SW480 (cell line): ENCODE results near the gene ZNF609.
"Not testable (repeated sequence)": the region's sequence is repeated elsewhere in the genome, so short reads cannot be mapped to it uniquely, and the experiment has no call there.

ENCODE experiments used
- DNase-seq: peaks from one replicate; pipeline ENCODE4 v3.0.0-alpha.2; 2016; ENCODE audit warnings: low spot score

ZNF609 gene

DNA sequence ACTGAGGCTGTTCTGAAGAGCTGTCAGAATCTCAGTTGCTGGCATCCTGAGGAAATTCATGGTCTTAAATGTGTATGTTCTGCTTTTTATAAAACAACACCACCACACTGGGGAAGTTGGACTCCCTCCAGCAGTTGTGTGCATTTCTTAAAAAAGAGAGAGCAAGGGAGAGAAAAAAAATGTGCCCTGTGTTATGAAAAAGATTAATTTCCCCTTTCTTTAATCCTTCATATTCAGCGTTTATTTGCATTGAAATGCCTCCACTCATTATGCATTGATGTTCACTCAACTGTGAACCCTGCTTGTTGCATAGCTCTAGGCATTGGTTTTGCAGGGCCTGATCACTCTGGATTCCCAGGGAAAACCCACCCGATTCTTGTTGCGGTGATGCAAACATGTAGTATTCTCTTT, 4.4 kb upstream of the ZNF609 start:
- no peak for DNase-seq

DNA sequence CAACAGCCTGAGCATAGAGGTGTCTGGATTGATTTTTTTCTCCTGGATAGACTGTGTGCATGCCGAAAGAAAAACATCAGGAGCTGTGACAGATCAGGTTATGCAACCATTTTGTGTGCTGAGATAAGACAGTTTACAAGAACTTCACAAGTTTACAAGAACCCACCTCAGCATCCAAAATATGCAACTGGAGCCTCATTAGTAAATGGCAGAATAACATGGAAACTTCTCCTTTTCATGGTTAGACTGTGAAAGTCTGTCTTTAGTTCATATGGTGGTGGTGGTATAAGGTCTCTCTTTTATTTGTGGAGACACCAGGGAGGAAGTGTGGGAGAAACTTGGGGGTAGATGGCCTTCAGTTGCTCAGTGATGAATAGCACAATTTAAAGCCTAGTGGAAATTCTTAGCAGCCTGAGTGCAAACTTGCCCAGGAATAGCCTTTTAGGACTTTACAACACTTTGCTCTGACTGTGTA, 3.7 kb upstream of the ZNF609 start:
- DNase-seq = no peak

- no peak for DNase-seq
Measured at GRCh38 chr15:64459066-64459781, 1.2 kb upstream of the ZNF609 start.

- DNase-seq = peak; percentile 80
Measured at GRCh38 chr15:64460724-64461720, 644 bp downstream of the ZNF609 start.

DNA sequence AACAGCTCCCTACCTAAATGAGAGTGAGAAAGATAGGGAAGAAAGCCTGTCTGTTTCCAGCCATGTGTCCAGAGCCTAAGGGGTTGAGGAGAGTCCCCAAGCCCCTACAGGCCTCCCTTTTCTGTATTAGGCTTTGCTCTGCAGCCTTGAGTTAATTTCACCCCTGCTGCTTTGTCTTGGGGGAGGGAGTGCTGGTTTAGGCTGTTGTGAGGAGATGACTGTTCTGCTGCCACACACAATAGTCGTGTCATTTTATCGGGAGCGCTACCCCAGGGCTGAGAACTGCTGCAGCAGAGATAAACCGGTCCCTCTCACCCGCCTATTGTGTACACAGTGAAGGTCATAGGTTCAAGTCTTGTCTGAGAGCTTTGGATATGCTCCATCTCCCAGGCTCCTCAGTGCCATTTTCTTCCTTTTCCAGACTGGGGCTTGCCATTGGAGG, 1.4 kb downstream of the ZNF609 start:
- DNase-seq = no peak

- no peak for DNase-seq
Measured at GRCh38 chr15:64462492-64462891, 2.1 kb downstream of the ZNF609 start.

- DNase-seq = no peak
Measured at GRCh38 chr15:64464276-64465005, 4.1 kb downstream of the ZNF609 start.

DNA sequence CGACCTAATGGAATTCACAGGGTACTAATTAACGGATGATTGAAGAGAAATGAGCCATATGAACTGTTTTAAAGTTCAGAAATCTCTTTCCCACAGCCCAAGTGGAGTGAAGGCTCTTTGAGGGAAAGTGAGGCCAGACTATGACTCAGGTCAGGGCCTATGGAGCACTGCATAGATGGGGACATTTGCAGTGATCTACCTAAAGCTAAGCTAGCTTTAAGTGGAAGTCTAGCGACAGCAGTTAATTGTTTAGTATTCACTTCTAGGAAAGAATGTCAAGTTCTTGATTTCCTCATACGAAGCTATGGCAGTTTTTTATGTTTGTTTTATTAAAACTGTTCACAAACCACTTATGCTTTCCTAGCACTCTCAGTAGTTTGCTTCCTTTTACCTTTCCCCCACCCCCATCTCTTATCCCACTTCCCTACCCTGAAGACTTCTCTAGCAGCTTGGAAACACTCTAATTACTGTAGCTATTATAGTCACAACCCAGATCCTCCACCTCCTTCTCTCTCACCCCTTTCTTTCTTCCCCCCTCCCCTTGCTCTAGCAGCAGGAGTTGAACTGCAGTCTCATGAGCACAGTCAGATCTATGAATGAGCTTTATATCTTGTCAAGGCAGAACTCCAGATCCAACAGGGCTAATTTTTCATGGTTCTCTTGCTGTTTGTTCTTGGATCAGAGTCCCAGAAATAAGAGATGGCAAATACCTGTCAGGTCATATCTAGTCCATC, 6.2 kb downstream of the ZNF609 start:
- no peak for DNase-seq

GRCh38 chr15:64472161-64472560, 11.8 kb downstream of the ZNF609 start:
- no peak for DNase-seq

- no peak for DNase-seq
Measured at GRCh38 chr15:64474846-64475245, 14.5 kb downstream of the ZNF609 start.

- no peak for DNase-seq
Measured at GRCh38 chr15:64476550-64476949, 16.2 kb downstream of the ZNF609 start.

DNA sequence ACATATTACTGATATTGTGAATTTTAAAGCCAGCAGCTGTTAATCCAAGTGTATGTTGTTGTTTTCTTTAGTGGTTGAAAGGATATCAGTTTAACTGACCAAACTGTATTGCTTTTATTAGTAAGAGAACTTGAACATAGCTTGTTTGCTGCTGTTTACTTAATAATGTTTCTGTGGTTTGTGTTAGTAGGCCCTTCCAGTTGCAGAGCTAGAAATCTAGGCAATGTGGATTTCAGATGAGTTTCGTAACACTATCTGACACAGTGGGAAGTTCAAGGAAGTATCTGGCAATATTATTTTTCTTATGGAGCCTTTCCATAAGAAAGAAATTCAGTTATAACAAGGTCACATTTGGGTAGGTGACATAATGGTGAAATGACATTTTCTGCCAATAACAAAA, 18.5 kb downstream of the ZNF609 start:
- no peak for DNase-seq

DNA sequence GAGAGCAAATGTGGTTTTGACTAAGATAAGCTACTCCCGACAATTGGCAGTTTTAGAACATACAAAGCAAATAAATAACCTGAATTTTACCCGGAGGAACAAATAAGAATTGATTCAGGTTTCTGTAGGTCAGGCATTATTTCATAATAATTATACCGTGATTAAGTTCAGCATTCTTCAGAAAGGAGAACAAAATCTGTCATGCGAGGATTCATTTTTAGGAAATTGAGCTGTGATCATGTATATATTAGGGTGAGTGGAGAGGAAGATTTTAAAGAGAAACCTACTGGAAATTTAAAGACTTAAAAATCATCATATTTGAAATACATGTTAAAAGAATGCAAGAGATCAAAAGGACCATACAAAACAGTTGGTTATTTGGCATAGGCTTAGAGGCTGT, 20.5 kb downstream of the ZNF609 start:
- no peak for DNase-seq

GRCh38 chr15:64483749-64484148, 23.4 kb downstream of the ZNF609 start:
- DNase-seq = no peak

DNA sequence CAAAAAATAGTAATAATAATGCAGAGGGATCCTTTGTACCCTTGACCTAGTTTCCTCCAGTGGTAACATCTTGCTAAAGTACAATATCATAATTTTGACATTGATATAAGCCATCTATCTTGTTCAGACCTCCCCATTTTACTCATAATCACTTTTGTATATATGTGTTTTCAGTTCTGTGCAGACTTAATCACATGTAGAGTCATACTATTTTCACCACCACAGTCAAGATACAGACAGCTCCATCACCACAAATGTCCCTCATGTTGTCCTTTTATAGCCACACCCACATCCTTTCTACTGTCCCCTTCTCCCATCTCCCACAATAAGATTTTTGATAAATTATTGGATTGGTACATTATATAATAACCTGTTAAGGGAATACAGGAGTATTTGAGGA, 25.4 kb downstream of the ZNF609 start:
- DNase-seq = no peak

GRCh38 chr15:64490598-64491259, 30.4 kb downstream of the ZNF609 start:
- DNase-seq = no peak

DNA sequence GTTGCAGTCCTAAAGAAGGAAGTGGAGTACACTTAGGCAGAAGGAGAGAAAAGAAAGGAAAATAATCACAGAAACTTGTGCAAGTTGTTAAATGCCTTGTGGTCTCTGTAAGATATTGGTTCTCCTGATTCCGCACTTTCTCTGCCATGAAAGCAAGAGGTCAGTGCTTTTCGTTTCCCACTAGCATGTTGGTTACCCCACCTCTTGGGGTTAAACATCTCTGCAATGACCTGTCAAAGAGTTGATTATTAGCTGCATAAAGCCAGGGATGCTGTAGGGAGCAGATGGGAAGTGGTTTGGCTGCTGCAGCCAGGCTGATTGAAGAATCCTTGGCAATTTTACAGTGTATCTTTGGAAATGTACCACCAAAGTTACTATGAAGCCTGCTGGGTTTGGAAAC, 33.3 kb downstream of the ZNF609 start:
- no peak for DNase-seq

DNA sequence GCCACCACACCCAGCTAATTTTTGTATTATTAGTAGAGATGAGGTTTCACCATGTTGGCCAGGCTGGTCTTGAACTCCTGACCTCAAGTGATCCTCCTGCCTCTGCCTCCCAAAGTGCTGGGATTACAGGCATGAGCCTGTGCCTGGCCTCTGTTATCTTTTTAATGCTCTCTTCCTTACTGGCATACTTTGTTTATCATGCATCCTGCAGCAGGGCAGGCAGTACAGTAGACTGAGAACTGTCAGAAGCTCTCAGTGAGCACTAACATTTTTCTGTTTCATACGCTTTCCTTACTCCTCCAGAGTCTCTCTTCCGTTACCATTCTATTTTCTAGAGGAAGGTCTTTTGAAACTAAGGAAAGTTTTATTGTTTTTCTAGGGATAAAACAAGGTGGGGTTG, 35.6 kb downstream of the ZNF609 start:
- DNase-seq = not testable (repeated sequence)

- no peak for DNase-seq
Measured at GRCh38 chr15:64500695-64501395, 40.5 kb downstream of the ZNF609 start.

DNA sequence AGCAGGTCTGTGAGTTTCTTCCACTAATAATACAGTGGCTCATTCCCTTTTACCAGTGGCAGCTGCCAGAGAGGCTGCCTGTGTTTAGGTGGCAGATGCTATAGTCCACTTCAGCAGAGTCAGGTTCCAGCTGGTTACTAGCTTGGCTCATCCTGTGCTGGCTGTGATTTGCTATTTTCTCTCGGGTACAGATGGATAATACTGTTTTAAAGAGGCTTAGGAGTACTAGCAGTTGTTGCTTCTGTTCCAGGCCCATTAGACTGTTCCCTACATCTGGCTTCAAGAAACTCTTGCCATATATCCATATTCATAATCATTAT, 41.0 kb downstream of the ZNF609 start:
- no peak for DNase-seq

DNA sequence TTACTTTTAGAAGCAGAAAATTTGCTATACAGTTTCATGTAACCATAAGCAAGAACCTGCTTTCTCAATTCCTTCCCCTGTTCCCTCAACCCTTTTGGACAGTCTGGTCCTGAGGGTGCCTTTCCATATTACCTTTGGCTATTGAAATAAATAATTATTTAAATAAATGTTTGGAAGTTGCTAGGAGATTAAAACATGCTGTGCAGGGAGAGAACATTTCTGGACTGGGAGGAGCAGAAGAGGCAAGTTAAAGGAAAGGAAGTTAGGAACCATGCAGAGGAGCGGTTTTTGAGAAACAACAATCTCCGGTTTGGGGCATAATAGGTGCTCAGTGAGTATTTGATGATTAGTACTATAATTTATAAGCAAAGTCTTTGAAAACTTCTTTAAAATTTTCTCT, 41.8 kb downstream of the ZNF609 start:
- DNase-seq = no peak
